MM.1S (cell line): Measurements from ENCODE around the gene CTTN.

Experiments
- EZH2phosphoT487 ChIP-seq: fragments of 300-600 bp; sonication (generic); IDR thresholded peaks from 2 replicates; pipeline ENCODE4 v1.6.1; 2018; ENCODE audit warnings: antibody characterized with exemption, low read length
- TF ChIP-seq, protein P1 (sequence below): fragments of 300-600 bp; sonication (generic); IDR thresholded peaks from 2 replicates; pipeline ENCODE4 v1.5.1; 2016; ENCODE audit warnings: antibody characterized with exemption, low read length, mixed read lengths

DNA sequence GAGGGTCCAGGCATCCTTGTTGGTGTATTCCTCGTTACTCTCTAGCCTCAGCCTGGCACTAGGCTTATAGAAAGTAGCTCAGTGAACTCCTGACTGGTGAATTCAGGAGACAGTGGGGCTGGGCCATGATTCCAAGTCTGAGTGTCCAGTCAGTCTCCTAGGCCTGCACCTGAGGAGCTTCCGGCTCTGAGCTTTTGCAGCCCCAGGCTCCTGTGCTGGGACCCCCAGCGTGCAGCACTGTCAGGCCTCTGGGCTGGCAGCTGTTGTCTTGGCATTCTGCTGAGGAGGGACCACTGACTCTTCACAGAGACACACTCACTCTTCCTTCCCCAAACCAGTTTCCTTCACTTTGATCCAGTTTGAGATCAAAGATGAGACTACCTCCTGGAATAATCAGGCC is 82.4 kb downstream of the CTTN start:
- TF ChIP-seq, protein P1, sequence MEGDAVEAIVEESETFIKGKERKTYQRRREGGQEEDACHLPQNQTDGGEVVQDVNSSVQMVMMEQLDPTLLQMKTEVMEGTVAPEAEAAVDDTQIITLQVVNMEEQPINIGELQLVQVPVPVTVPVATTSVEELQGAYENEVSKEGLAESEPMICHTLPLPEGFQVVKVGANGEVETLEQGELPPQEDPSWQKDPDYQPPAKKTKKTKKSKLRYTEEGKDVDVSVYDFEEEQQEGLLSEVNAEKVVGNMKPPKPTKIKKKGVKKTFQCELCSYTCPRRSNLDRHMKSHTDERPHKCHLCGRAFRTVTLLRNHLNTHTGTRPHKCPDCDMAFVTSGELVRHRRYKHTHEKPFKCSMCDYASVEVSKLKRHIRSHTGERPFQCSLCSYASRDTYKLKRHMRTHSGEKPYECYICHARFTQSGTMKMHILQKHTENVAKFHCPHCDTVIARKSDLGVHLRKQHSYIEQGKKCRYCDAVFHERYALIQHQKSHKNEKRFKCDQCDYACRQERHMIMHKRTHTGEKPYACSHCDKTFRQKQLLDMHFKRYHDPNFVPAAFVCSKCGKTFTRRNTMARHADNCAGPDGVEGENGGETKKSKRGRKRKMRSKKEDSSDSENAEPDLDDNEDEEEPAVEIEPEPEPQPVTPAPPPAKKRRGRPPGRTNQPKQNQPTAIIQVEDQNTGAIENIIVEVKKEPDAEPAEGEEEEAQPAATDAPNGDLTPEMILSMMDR = no peak
- no peak for TF ChIP-seq EZH2phosphoT487
